ENCODE data around the gene TMC7. TPM values are rescaled to one million over a fixed set of nuclear protein-coding genes. Genes with fewer than 3 reads are reported as not detected.

Gene TMC7
- total and polyA plus RNA-seq, 2 of the 8 experiments (the other 6 are each of a cell fraction or from before 2014, with no cell fraction given): 2.3 to 2.6 TPM

GRCh38 chr16:18969855-18970240 is 13.9 kb upstream of the TMC7 start:
- H3K36me3 ChIP-seq (ENCODE audit: control insufficient read depth in 2 of 4, insufficient read depth in 4 of 4, low read length in 3 of 4): no peaks in the 10 kb centered on the region
- H3K4ac ChIP-seq (replicated peaks; ENCODE audit: insufficient read length, low read depth, low read length): no peak overlapping the region
- no peak overlapping the region for H2BK5ac ChIP-seq (ENCODE audit: low read depth, low read length)
- no peak overlapping the region for H3K14ac ChIP-seq (ENCODE audit: insufficient read length)
- H2BK12ac ChIP-seq (ENCODE audit: low read depth, low read length): no peak overlapping the region
- ChIA-PET CTCF (ENCODE audit: partially characterized antibody) (interaction anchor here (0.6 to 4.0 kb wide), 7 partner anchors 9 to 1378 kb away, joined by 3 to 19 read pairs (median 4); partner anchors contain the start of gene TMC7), POLR2A (ENCODE audit: partially characterized antibody) (no interaction called here)
- H2BK120ac ChIP-seq (replicated peaks; ENCODE audit: low read depth, low read length): no peak overlapping the region
- H2BK20ac ChIP-seq (ENCODE audit: low read length): no peak overlapping the region
- H3K4me1 ChIP-seq (replicated peaks in 1 of 4; ENCODE audit: control insufficient read depth in 3 of 4, insufficient read depth in 4 of 4, low read length in 3 of 4): peaks cover 0 to 6% (median 0%) of the 10 kb centered on the region in 4 experiments; a peak in 1 of 7 replicates
- H3K79me2 ChIP-seq (ENCODE audit: control insufficient read depth in 1 of 2, insufficient read depth in 2 of 2, low read length in 2 of 2): no peaks in the 10 kb centered on the region
- DNase-seq (ENCODE audit: low read depth in 1 of 2, low spot score in 2 of 2) (no peak), FAIRE-seq (no peak)
- no peak overlapping the region for H3K23ac ChIP-seq (ENCODE audit: insufficient read length)
- H3K18ac ChIP-seq (ENCODE audit: extremely low read depth, low read length): no peak overlapping the region
- H3K9ac ChIP-seq (replicated peaks in 1 of 4; ENCODE audit: extremely low read depth in 1 of 4, low read depth in 3 of 4, low read length in 3 of 4): no peak overlapping the region
- no peak overlapping the region for H2AK5ac ChIP-seq (ENCODE audit: low read depth, low read length)
- TF ChIP-seq PHF8 (conservative IDR thresholded peaks at IDR 0.05; ENCODE audit: low read depth, low read length): no peak
- no peak for TF ChIP-seq KDM5A (IDR thresholded peaks at IDR 0.05; ENCODE audit: low read length)
- TF ChIP-seq SRF (IDR thresholded peaks at IDR 0.05; ENCODE audit: low read depth, low read length): no peak
- TF ChIP-seq YY1 (IDR thresholded peaks at IDR 0.05; ENCODE audit: low read depth, low read length): no peak
- no peak for TF ChIP-seq SP2 (IDR thresholded peaks at IDR 0.05; ENCODE audit: low read length)
- TF ChIP-seq KDM1A (IDR thresholded peaks at IDR 0.05; ENCODE audit: borderline replicate concordance, low read length): no peak
- no peak for TF ChIP-seq EGR1 (IDR thresholded peaks at IDR 0.05; ENCODE audit: borderline replicate concordance, low read depth, low read length)
- no peak for TF ChIP-seq SIRT6 (IDR thresholded peaks at IDR 0.05; ENCODE audit: low read length)
- TF ChIP-seq KDM4A (IDR thresholded peaks at IDR 0.05; ENCODE audit: low read depth, low read length, severe bottlenecking): no peak
- no peak for TF ChIP-seq HDAC2 (IDR thresholded peaks at IDR 0.05; ENCODE audit: borderline replicate concordance in 1 of 2, low read depth in 2 of 2, low read length in 2 of 2)
- no peak for TF ChIP-seq SAP30 (IDR thresholded peaks at IDR 0.05; ENCODE audit: insufficient read depth, insufficient replicate concordance, low read length)
- no peak for TF ChIP-seq CREB1 (IDR thresholded peaks at IDR 0.05)
- TF ChIP-seq EP300 (IDR thresholded peaks at IDR 0.05; ENCODE audit: borderline replicate concordance in 1 of 2, low read depth in 2 of 2, low read length in 2 of 2): no peak
- no peak for TF ChIP-seq TCF12 (IDR thresholded peaks at IDR 0.05; ENCODE audit: low read depth, low read length)
- TF ChIP-seq POU5F1 (IDR thresholded peaks at IDR 0.05; ENCODE audit: low read depth, low read length): no peak
- H2AFZ ChIP-seq (ENCODE audit: low read length): no peak overlapping the region
- H3K27me3 ChIP-seq (replicated peaks in 1 of 4; ENCODE audit: control insufficient read depth in 3 of 4, extremely low read depth in 1 of 4, insufficient read depth in 3 of 4, low read length in 3 of 4): no peaks in the 10 kb centered on the region
- H3K27ac ChIP-seq (ENCODE audit: low read depth, low read length): no peak overlapping the region
- H3K4me2 ChIP-seq (ENCODE audit: insufficient read depth in 1 of 2, low read depth in 2 of 2, low read length in 2 of 2): no peak overlapping the region
- H3K79me1 ChIP-seq (ENCODE audit: low read depth, low read length): no peaks in the 10 kb centered on the region; the same call in 1 of the 2 replicates
- no peak overlapping the region for H3K4me3 ChIP-seq (ENCODE audit: extremely low read depth in 1 of 4, insufficient read depth in 2 of 4, low read depth in 3 of 4, low read length in 4 of 4)
- H4K91ac ChIP-seq (replicated peaks; ENCODE audit: insufficient read length, low read length): no peak overlapping the region
- no peak overlapping the region for H3K56ac ChIP-seq (replicated peaks; ENCODE audit: insufficient read length, low read depth, low read length)
- H3K9me3 ChIP-seq (ENCODE audit: insufficient read depth in 2 of 2, low read depth in 1 of 2, low read length in 1 of 2): no peaks in the 10 kb centered on the region
- H3K23me2 ChIP-seq (ENCODE audit: low read depth, low read length): no peaks in the 10 kb centered on the region
- H4K5ac ChIP-seq (ENCODE audit: insufficient read length, low read depth, low read length): no peak overlapping the region
- no peak overlapping the region for H4K8ac ChIP-seq (ENCODE audit: extremely low read depth, insufficient read depth, low read length)
- 88% methylated on average over 4 of the region's 4 CpGs; no CpG with 5 or more reads in 1 of the 2 experiments for WGBS, 2 experiments (ENCODE audit: extremely low coverage in 1 of 2, insufficient coverage in 1 of 2, insufficient read length in 1 of 2, insufficient replicate concordance in 2 of 2, low coverage in 1 of 2, low lambda C conversion rate in 2 of 2, missing lambda C conversion rate in 1 of 2)
- no peak overlapping the region for H2BK15ac ChIP-seq (ENCODE audit: low read length)
- no peaks in the 10 kb centered on the region for H4K20me1 ChIP-seq (replicated peaks in 1 of 2; ENCODE audit: control insufficient read depth in 1 of 2, insufficient read depth in 2 of 2, low read length in 2 of 2)

Measured in H1 (cell line).